HG03571 (cell line): Measurements from ENCODE around the gene TIGD3.

Experiments
- ATAC-seq: cut with Tn5 transposase; IDR thresholded peaks from one replicate; pipeline ENCODE4 v1.9.1; 2021; ENCODE audit not compliant: unreplicated experiment

Gene TIGD3

DNA sequence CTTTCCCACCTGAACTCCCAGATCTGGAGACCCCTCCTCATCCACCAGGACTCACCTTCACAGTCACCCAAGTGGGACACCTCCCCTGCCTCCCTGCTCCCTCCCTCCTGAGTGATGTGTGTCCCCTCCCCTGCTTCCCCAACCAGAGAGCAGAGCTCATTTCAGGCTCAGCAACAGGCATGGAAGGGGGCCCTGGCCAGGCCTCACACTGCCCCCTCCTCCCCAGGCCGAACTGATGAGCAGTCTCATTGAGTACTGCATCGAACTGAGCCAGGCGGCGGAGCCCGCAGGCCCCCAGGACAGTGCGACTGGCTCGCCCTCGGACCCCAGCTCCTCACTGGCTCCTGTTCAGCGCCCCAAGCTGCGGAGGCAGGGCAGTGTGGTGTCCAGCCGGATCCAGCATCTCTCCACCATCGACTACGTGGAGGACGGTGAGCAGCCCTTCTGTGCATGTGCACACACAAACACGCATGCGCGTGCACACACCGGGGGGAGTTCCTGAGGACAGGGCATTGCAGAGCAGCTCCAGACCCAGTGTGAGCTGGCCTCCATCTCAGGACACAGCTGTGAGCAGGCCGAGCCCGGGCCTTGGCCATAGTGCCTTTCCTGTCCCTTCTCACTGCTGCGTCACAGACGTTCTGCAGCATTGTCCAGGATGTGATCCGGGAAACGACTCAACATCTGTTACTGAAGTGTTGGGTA lies 50.2 kb downstream of the TIGD3 start:
- ATAC-seq: no peak
